GM19452 (cell line): ENCODE results near the gene SH3RF3.
"Not testable (repeated sequence)": the region's sequence is repeated elsewhere in the genome, so short reads cannot be mapped to it uniquely, and the experiment has no call there.

Experiments used
- ATAC-seq: cut with Tn5 transposase; IDR thresholded peaks from one replicate; pipeline ENCODE4 v1.9.1; 2021; ENCODE audit not compliant: unreplicated experiment

The SH3RF3 gene

DNA sequence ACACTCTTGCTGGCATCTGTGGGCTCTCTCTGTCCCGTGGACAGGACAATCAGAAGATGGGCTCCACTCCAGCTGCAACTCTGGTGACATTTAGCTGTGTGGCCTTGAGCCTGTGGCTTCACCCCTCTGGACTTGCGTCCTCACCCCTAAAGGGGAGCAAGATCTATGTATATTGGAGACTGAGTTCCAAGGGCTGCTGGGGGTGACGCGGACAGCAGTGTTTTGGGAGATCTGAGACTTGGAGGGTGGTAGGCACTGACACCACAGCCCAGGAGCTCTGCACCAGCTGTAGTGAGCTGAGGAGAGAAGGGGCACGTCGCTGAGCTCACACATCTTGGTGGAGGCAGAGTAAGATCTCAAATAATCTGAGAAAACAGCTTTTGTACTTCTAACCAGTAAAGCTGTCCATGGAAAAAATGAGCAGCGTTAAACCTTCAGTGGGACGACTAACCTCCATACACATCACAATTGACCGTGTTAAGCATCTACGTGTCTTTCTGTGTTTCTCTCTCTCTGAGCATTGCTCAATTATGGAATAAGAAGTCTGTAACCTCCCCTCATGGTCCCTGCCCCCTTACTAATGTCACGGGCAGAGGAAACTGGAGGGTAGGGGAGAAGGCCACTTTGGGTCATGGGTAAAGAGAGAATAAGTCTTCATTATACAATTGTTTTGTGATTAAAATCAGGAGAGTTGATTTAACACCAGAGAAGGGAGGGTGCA, 85.8 kb downstream of the SH3RF3 start:
- ATAC-seq: no peak

- ATAC-seq: no peak
These were observed 86.9 kb downstream of the SH3RF3 start for GRCh38 chr2:109215866-109216265.

GRCh38 chr2:109216332-109216731, 87.3 kb downstream of the SH3RF3 start:
- ATAC-seq: no peak

DNA sequence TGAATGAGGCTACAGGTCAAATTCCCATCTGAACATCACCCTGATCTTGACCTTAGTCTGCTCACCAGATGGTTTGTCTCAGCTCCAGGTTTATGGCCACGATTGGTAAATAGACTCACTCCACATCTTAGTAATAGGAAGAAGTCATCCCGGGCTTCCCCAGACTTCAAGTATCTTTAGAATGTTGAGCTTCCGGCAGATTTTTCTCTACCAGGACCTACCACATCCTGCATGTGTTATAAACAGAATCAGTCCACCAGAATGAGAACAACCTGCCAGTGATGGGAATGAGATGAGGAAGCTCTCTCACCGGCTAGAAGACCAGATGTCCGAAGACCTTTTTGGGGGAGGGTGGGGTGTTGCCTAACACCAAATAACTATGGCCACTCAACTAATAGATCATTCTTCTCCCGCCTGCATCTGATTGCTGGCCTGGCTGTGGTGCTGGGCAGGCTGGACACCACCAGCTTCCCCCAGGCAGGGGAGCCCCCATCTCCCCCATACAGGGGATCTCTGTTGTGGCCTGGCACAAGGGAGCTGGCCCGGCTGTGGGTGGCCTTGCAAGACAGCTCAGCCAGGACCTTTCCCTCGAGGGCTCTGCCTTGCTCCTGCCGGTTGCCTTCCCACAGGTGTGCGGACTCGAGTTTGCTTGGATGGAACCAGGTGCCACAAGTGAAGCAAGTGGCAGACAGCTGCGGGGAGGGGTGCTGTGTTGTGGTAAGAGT, 88.5 kb downstream of the SH3RF3 start:
- ATAC-seq: no peak

- peak; percentile 50 for ATAC-seq
These were observed 89.2 kb downstream of the SH3RF3 start for GRCh38 chr2:109218087-109218791.

DNA sequence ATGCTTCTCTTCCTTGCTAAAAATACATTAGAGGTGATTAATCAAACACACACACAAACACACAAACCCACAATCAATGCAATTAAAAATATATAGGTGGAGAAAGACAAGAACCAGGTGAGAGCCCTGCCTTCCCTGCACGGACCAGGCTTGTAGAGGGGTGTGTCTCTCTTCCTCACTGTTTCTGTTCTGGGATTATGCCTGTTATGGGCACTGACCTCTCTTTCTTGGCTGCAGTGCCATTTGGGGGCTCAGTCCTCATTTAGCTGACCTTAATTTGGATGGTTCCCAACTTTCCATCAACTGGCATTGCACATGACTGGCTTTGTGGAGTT, 89.8 kb downstream of the SH3RF3 start:
- ATAC-seq: no peak

- ATAC-seq: no peak
These were observed 91.9 kb downstream of the SH3RF3 start for GRCh38 chr2:109220860-109221259.

GRCh38 chr2:109221316-109221715, 92.3 kb downstream of the SH3RF3 start:
- not testable (repeated sequence) for ATAC-seq

DNA sequence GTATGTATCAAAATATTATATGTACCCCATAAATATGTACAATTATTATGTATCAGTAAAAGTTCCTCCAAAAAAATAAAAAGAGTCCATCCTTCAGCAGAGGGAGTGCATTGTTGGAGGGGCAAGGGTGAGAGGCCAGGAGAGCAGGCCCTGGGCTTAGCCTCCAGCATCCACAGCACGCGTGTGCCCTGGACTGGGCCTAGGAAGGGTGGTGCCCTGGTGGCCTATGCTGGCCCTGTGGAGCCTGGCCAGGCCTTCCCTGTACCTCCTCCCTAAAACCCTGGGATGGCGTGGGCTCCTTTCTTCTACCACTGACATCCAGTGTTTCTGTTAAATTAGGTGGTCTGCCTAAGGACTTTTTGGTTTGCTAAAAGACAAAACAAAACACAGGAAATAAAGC, 93.4 kb downstream of the SH3RF3 start:
- ATAC-seq: no peak

DNA sequence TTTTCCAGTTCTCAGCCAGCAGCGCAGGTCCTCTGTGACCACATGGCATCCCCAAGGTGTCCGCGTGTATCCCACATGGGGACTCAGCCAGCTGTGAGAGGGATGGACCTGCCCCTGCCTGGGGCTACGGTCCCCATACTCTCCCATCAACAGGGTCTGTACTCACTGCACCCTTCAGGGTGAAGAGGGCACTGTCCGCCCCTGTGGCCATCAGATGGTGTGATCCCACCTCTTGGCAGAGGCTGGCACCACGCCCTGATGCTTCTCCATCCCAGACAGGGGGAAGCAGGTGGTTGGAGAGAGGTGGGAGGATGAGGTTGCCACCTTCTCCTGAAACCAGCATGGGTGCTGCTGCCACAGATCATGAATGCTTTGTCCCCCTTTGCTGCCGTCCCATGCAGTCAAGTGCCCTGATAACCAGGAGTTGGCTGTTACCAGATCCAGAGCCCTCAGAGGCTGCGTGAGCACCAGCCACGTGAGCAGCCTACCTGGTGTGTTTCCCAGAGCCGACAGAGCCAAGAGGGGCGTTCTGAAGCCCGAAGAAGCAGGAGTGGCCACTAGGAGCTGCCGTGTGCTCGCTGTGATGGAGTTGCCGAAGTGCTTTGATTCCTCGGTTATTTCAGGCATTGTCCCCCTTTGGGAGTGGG, 93.9 kb downstream of the SH3RF3 start:
- ATAC-seq: no peak

DNA sequence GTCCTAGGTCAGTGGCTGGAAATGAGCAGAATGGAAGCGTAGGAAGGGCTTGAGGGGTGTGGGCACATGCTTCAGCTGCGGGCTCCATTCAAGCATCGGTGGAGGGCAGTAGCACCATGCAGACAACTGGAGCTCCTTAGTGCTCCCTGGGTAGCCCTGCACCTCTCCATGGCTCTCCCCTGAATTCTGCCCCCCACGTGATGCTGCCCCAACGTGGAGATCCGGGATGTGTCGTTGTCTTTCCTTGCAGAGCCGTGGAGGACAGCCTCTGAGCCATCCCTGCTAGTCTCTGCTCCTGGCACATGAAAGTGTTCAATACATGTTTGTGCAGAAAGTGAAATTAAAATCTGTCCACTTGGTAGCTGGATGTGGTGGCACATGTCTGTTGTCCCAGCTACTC, 94.5 kb downstream of the SH3RF3 start:
- ATAC-seq: no peak

DNA sequence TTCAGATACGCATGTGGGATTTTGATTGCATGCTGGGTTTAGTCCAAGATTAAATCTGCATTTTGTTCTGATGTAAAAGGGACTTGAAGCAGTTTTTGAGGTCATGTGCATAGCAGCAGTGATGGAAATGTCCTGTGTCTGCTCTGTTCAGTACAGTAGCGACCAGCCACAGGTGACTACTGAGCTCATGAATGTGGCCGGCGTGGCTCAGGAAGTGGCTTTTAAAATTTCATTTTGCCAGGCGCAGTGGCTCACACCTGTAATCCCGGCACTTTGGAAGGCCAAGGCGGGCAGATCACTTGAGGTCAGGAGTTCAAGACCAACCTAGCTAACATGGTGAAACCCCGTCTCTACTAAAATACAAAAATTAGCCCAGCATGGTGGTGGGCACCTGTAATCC, 95.3 kb downstream of the SH3RF3 start:
- not testable (repeated sequence) for ATAC-seq

GRCh38 chr2:109225170-109225782, 96.3 kb downstream of the SH3RF3 start:
- ATAC-seq: no peak

DNA sequence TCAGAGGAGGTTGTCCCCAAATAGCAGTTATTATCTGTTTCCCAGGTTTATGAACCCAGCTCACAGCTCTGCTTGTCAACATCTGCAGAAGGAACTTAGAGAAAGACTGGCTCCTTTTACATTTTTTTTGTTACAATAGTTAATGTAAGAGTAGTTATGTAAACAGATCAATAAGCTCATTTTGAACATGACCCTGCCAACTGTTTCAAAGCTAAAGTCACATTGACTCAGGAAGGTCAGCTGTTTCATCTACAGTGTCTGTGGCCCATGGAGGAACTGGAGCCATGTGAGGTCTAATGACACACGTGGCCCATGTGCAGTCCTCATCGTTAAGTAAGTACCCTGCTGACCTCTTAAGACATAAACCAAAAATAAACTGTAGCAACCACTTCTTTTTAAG, 97.1 kb downstream of the SH3RF3 start:
- ATAC-seq: no peak

GRCh38 chr2:109226622-109227021, 97.6 kb downstream of the SH3RF3 start:
- no peak for ATAC-seq

- no peak for ATAC-seq
These were observed 100.2 kb downstream of the SH3RF3 start for GRCh38 chr2:109229094-109229675.

DNA sequence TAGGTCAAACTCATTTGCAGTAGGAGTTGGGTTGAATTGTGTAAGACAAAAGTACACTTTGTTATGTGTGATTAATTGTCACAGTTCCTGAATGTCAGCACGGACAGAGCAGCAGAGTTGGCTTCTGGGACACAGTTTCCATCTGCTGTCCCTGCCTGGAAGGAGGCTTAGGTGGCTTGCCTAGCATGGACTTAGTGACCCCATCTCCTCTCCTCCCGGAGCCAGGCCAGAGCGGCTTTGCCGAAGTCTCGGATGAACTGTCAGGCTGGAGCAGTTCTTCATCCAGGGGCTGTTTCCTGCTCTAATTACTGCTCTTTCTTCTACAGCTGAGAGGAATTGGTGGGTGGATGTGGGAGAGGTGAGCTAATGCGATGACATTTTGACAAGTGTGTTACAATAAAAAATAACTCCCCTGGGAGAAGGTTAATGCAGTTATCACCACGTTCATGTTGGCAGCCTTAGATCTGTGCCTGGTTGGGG, 102.0 kb downstream of the SH3RF3 start:
- ATAC-seq: no peak

GRCh38 chr2:109231428-109231827, 102.4 kb downstream of the SH3RF3 start:
- ATAC-seq: no peak

GRCh38 chr2:109231996-109232705, 103.1 kb downstream of the SH3RF3 start:
- no peak for ATAC-seq

DNA sequence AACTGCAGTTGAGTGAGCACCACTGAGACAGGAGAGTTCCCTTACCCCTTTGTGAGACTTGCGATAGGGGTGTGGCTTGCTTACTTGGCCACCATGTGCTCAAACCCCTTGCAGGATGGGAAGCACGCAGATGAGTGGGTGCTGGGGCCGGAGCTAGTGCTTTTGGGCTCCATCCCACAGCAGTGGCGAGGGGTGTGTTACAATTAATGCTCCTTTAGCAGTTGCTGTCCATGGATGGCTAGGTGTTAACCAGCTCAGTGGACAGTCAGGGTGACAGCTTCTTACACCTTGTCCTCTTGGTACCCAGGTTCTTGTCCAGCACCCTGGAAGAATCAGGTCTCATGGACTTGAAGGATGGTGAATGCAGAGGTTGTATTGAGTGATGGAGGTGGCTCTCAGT, 103.9 kb downstream of the SH3RF3 start:
- ATAC-seq: no peak
